KOPT-K1 (cell line): ENCODE data around the gene TAS2R8.
"Not testable (repeated sequence)": the region's sequence is repeated elsewhere in the genome, so short reads cannot be mapped to it uniquely, and the experiment has no call there.

ENCODE experiments used
- H3K27ac ChIP-seq: fragments of 200-600 bp; sonication (generic); 2 replicates; pipeline ENCODE4 v1.5.1; 2016; ENCODE audit warnings: antibody characterized with exemption, mild to moderate bottlenecking, low read depth, low read length; ENCODE audit not compliant: poor library complexity, severe bottlenecking
- H3K36me3 ChIP-seq: fragments of 200-600 bp; sonication (generic); 2 replicates; pipeline ENCODE4 v1.5.1; 2017; ENCODE audit warnings: antibody characterized with exemption, mild to moderate bottlenecking, low read length, moderate library complexity; ENCODE audit not compliant: insufficient read depth
- H3K9me3 ChIP-seq: fragments of 200-600 bp; sonication (generic); 2 replicates; pipeline ENCODE4 v1.5.1; 2017; ENCODE audit warnings: antibody characterized with exemption, low read length, mild to moderate bottlenecking; ENCODE audit not compliant: insufficient read depth, poor library complexity, severe bottlenecking

TAS2R8 gene

DNA sequence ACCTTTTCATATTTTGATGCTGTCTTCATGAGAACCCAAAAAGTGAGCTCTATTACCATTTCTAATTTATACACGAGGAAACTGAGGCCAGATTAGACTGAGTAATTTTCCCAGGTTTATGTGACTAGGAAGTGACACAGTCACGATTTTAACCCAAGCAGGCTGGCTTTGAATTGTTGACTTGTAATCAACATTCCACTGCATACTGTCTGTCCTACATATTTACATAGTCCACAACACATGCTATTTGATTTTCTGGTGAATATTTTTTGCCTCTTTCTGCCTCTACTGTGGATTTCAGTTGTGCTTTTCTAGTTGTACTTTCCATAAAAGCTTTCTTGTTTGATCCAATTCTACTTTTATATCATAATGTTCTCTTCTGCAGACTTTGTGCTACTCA lies 12.9 kb downstream of the TAS2R8 start:
- no peak overlapping the region for H3K27ac ChIP-seq
- H3K36me3 ChIP-seq, result no peaks in the 10 kb centered on the region
- no peaks in the 10 kb centered on the region for H3K9me3 ChIP-seq

DNA sequence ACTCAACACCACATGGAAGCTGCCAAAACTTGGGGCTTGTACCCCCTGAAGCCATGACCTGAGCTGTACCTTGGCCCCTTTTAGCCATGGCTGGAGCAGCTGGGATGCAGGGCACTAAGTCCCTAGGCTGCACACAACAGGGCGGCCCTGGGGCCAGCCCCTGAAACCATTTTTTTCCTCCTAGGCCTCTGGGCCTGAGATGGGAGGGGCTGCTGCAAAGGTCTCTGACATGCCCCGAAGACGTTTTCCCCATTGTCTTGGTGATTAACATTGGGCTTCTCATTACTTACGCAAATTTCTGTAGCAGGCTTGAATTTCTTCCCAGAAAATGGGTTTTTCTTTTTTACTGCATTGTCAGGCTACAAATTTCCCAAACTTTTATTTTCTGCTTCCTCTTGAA lies 15.3 kb downstream of the TAS2R8 start:
- H3K36me3 ChIP-seq, H3K27ac ChIP-seq, H3K9me3 ChIP-seq: not testable (repeated sequence)

DNA sequence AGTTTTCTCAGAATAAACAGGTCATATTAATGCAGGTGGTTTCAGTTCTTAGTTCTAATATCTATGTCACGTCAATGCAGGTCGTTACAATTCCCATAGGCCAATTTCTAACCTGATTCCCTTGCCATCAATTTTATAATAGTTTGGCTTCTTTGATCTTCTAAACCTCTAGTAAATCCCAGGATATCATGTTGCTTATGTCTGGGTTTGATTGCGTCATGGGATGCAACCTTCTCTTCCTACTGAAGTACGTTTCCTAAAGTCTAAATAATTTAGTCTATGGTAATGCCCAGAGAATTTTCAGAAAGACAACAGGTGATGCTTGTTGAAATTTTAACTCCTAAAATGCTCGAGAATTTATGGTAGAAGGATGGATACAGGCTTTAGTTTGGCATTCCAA lies 23.8 kb downstream of the TAS2R8 start:
- Histone ChIP-seq H3K36me3 (no peaks in the 10 kb centered on the region), H3K9me3 (no peaks in the 10 kb centered on the region), H3K27ac (no peak overlapping the region)

DNA sequence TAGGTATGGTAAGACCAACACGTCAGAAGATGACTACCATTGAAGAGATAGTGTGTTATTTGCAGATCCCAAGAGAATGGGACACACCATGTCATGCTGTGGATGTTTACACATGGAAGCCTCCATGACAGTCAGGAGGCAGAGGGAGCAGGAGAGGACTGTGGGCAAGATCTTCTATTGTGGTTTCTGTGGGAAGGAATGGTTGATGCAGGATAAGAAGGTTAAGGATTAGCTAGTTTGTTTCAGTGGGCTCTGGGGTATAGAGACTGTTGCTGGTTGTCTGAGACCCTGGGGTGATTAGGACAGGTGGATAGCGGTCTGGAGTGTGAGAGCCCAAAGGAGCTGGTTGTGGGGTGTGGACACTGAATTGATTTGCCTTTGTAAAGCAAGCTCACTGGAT lies 28.0 kb downstream of the TAS2R8 start:
- Histone ChIP-seq H3K36me3 (no peaks in the 10 kb centered on the region), H3K27ac (no peak overlapping the region), H3K9me3 (no peaks in the 10 kb centered on the region)

DNA sequence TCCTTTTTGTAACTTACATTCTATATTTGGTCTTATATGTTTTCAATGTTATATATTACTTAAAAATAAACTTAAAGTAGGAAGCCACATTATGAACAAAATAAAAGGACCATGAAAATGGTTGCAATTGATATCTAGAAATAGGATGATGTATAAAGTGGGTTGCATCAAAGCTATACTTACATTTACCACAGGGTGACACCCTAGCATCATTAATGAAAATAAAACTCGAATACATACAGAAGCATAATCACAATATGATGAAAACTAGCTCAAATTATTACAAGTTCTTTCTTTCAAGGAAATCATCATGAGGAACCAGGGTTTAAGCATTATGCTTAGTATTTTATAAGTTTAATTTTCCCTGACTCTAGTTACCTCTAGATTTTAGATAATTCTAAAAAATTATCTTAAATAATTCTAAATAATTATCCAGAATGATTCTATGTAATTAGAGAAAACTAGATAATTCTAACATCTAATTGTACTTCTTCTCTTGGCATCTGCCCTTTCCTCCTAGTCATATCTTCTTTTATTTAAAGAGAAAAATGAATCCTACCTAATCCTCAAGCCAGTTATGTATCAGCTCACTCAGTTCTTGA lies 35.9 kb downstream of the TAS2R8 start:
- H3K36me3 ChIP-seq, result no peaks in the 10 kb centered on the region
- no peak overlapping the region for H3K27ac ChIP-seq
- H3K9me3 ChIP-seq, result no peaks in the 10 kb centered on the region

DNA sequence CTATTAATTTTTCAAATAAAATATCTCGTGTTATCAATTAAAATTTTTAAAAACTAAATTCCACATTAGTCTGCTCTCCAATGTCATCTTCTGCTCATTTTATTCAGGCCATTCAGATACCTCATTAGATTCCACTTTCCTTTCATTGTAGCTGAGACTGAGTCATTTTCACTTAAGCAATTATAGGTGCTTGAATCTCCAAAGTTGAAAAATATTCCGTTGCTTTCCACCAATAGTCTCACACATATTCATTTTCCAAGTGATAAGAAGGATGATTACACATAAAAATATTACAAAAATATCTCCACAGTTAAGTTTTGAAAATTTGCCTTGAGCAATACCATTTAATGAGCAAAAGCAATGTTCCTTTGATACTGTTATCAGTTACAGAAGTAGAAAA lies 47.4 kb downstream of the TAS2R8 start:
- no peak overlapping the region for H3K27ac ChIP-seq
- no peaks in the 10 kb centered on the region for H3K36me3 ChIP-seq
- H3K9me3 ChIP-seq, result peaks cover 22% of the 10 kb centered on the region

DNA sequence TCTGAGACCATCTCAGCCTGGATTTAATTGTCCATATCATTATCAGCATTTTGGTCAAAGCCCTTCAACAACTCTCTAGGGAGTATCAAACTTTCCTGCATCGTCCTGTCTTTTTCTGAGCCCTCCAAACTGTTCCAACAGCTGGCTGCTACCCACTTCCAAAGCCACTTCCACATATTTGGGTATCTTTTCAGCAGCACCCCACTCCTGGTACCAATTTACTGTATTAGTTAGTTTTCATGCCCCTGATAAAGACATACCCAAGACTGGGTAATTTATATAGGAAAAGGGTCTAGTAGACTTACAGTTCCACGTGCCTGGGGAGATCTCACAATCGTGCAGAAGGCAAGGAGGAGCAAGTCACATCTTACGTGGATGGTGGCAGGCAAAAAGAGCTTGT lies 50.9 kb downstream of the TAS2R8 start:
- no peaks in the 10 kb centered on the region for H3K36me3 ChIP-seq
- peaks cover 25% of the 10 kb centered on the region for H3K9me3 ChIP-seq
- no peak overlapping the region for H3K27ac ChIP-seq
